A549 (cell line): ENCODE results near the gene SH3RF3. TPM values are rescaled to one million over a fixed set of nuclear protein-coding genes. Genes with fewer than 3 reads are reported as not detected.

Source experiments
- ATAC-seq, 2 experiments: fragments of 200-7000 bp in 1 of 2; fragments of >200 bp in 1 of 2; cut with Nextera tagmentation in 1 of 2; cut with Tn5 transposase in 1 of 2; 3 replicates each; pipeline versions ENCODE4 v1.8.0 to v1.9.1; 2018 to 2020; ENCODE audit warnings: mild to moderate bottlenecking in 1 of 2, moderate library complexity in 1 of 2
- CTCF ChIA-PET: fragments of 300-600 bp; sonication (Branson Sonifier 250); formaldehyde crosslinking; extraction: SDS; loops from one replicate; lab custom pipeline; 2021; ENCODE audit warnings: antibody characterized with exemption, inconsistent platforms; lab: Yijun Ruan, JAX
- POLR2A ChIA-PET: fragments of 350-600 bp; formaldehyde crosslinking; extraction: SDS; loops from one replicate; lab custom pipeline; 2021; ENCODE audit warnings: antibody characterized with exemption, inconsistent platforms; lab: Yijun Ruan, JAX
- DNase-seq, 2 experiments: peaks; one replicate each; pipeline versions ENCODE4 v3.0.0 to v3.0.0-alpha.2; 2011 to 2016; ENCODE audit warnings: low read depth in 1 of 2, low spot score in 1 of 2
- FAIRE-seq: peaks from 2 replicates; lab custom pipeline; 2011; peaks lifted over from hg19 to GRCh38; lab: Jason Lieb, UNC
- H3K27ac ChIP-seq, 2 experiments: fragments of >200 bp; sonication (Bioruptor Twin); formaldehyde crosslinking; 3 replicates each; pipeline ENCODE4 v1.5.1; 2016 to 2017
- H3K4me1 ChIP-seq: fragments of >200 bp; sonication (Bioruptor Twin); formaldehyde crosslinking; 3 replicates; pipeline ENCODE4 v1.6.1; 2016
- H3K4me2 ChIP-seq: fragments of >200 bp; sonication (Bioruptor Twin); formaldehyde crosslinking; 3 replicates; pipeline ENCODE4 v1.6.1; 2016
- H3K4me3 ChIP-seq: fragments of >200 bp; sonication (Bioruptor Twin); formaldehyde crosslinking; 3 replicates; pipeline ENCODE4 v1.5.1; 2016
- H3K9me3 ChIP-seq: fragments of >200 bp; sonication (Bioruptor Twin); formaldehyde crosslinking; 3 replicates; pipeline ENCODE4 v1.6.1; 2016
- BCL3 ChIP-seq: fragments of >200 bp; sonication (Bioruptor Twin); formaldehyde crosslinking; IDR thresholded peaks from 3 replicates; pipeline ENCODE4 v1.6.1; 2016
- BHLHE40 ChIP-seq: IDR thresholded peaks from 2 replicates; pipeline ENCODE4 v1.6.1; 2012; ENCODE audit warnings: low read depth, low read length, inconsistent platforms
- CBX2 ChIP-seq: fragments of 200-600 bp; sonication (generic); IDR thresholded peaks from 2 replicates; pipeline ENCODE4 v1.6.1; 2016; ENCODE audit warnings: low read depth, mild to moderate bottlenecking, borderline replicate concordance
- FOSB ChIP-seq: fragments of 250-450 bp; sonication (Bioruptor Pico); IDR thresholded peaks from 2 replicates; pipeline ENCODE4 v1.5.0; 2020; ENCODE audit warnings: mild to moderate bottlenecking, moderate library complexity
- HMGXB4 ChIP-seq: fragments of 250-450 bp; sonication (Bioruptor Pico); IDR thresholded peaks from 2 replicates; pipeline ENCODE4 v1.5.0; 2021; ENCODE audit warnings: mild to moderate bottlenecking, moderate library complexity, borderline replicate concordance
- JUN ChIP-seq, 2 experiments: fragments of >200 bp; sonication (Bioruptor Twin); formaldehyde crosslinking; IDR thresholded peaks; 2 replicates in 1 of 2; 3 replicates in 1 of 2; pipeline ENCODE4 v1.6.1; 2016 to 2017
- JUNB ChIP-seq: fragments of >200 bp; sonication (Bioruptor Twin); formaldehyde crosslinking; IDR thresholded peaks from 2 replicates; pipeline ENCODE4 v1.6.1; 2016
- KDM5A ChIP-seq: fragments of 200-600 bp; sonication (generic); IDR thresholded peaks from 2 replicates; pipeline ENCODE4 v1.6.1; 2016; ENCODE audit warnings: antibody characterized with exemption, mild to moderate bottlenecking
- MAFK ChIP-seq: fragments of 450-650 bp; IDR thresholded peaks from 2 replicates; pipeline ENCODE4 v1.6.1; 2014; ENCODE audit not compliant: partially characterized antibody
- NR3C1 ChIP-seq: fragments of >200 bp; sonication (Bioruptor Twin); formaldehyde crosslinking; IDR thresholded peaks from 3 replicates; pipeline ENCODE4 v1.6.1; 2017
- PBX3 ChIP-seq: IDR thresholded peaks from 2 replicates; pipeline ENCODE4 v1.6.1; 2012
- POLR2AphosphoS2 ChIP-seq: conservative IDR thresholded peaks from 2 replicates; pipeline ENCODE4 v1.6.1; 2012; ENCODE audit warnings: low read length, improper control_type of control experiment, inconsistent platforms
- RAD21 ChIP-seq, 2 experiments: fragments of >200 bp in 1 of 2; sonication (Bioruptor Twin) in 1 of 2; formaldehyde crosslinking in 1 of 2; IDR thresholded peaks in 1 of 2; conservative IDR thresholded peaks in 1 of 2; 2 replicates in 1 of 2; 3 replicates in 1 of 2; pipeline ENCODE4 v1.6.1; 2012 to 2018; ENCODE audit warnings: inconsistent platforms in 1 of 2
- RFX5 ChIP-seq: fragments of 450-650 bp; IDR thresholded peaks from 2 replicates; pipeline ENCODE4 v1.7.1; 2014; ENCODE audit warnings: antibody characterized with exemption, mild to moderate bottlenecking, moderate library complexity
- SMC3 ChIP-seq: fragments of >200 bp; sonication (Bioruptor Twin); formaldehyde crosslinking; IDR thresholded peaks from 3 replicates; pipeline ENCODE4 v1.6.1; 2018; ENCODE audit warnings: inconsistent platforms
- TFCP2L1 ChIP-seq: fragments of 250-450 bp; sonication (Bioruptor Pico); IDR thresholded peaks from 2 replicates; pipeline ENCODE4 v1.5.0; 2021; ENCODE audit warnings: mild to moderate bottlenecking
- TP53 ChIP-seq: fragments of 250-450 bp; sonication (Bioruptor Pico); IDR thresholded peaks from 2 replicates; pipeline ENCODE4 v1.5.0; 2021; ENCODE audit warnings: mild to moderate bottlenecking, moderate library complexity
- USF2 ChIP-seq: fragments of 450-650 bp; IDR thresholded peaks from 2 replicates; pipeline ENCODE4 v1.6.1; 2014; ENCODE audit warnings: antibody characterized with exemption
- whole genome bisulfite sequencing: methylation state at CpG from one replicate; pipeline ENCODE4 v1.1.6; 2017; ENCODE audit errors: missing lambda C conversion rate; 5-methylcytosine and 5-hydroxymethylcytosine counted together
- polyA plus RNA-seq, 4 experiments: library from polyadenylated mRNA; depleted of rRNA in 3 of 4; stranded (reverse); fragments of >200 nt; fragmentation: RNase III in 1 of 4; extraction: RNeasy Plus Mini Kit Qiagen cat#74134 plus additional on column Dnase treatment in 1 of 4; gene quantifications; 2 replicates in 3 of 4; 3 replicates in 1 of 4; pipeline ENCODE4 v1.2.3, GENCODE V29; 2011 to 2017

SH3RF3 gene
- polyA plus RNA-seq, 2 of the 4 experiments (the other 2 are of a cell fraction) = 0.04 to 0.21 TPM

GRCh38 chr2:109459485-109459884, 330.5 kb downstream of the SH3RF3 start:
- 32% methylated on average over 4 of the region's 6 CpGs for WGBS
- Histone ChIP-seq H3K4me2 (no peak overlapping the region), H3K9me3 (no peaks in the 10 kb centered on the region), H3K4me1 (no peaks in the 10 kb centered on the region), H3K4me3 (no peak overlapping the region)
- ATAC-seq (no peak), FAIRE-seq (no peak)
- POLR2A ChIA-PET = no interaction called here
- CTCF ChIA-PET = no interaction called here
- TF ChIP-seq POLR2AphosphoS2 (no peak), USF2 (no peak), RAD21 (conservative IDR thresholded peaks at IDR 0.05 in 1 of 2, IDR thresholded peaks at IDR 0.05 in 1 of 2) (no peak), HMGXB4 (CRISPR knock-in tag) (no peak), BCL3 (no peak), KDM5A (no peak), JUN (IDR thresholded peaks at IDR 0.05) (no peak), TFCP2L1 (CRISPR knock-in tag) (no peak), JUNB (no peak)
- TF ChIP-seq, all 56 proteins: peak for 0
- no peak for DNase-seq
- H3K27ac ChIP-seq = no peak overlapping the region

GRCh38 chr2:109460553-109461324, 331.7 kb downstream of the SH3RF3 start:
- Histone ChIP-seq H3K4me1 (no peaks in the 10 kb centered on the region), H3K27ac (no peak overlapping the region), H3K4me2 (no peak overlapping the region), H3K4me3 (no peak overlapping the region), H3K9me3 (no peaks in the 10 kb centered on the region)
- ATAC-seq = no peak
- ChIA-PET CTCF (no interaction called here), POLR2A (no interaction called here)
- DNase-seq = no peak
- no peak for FAIRE-seq
- TF ChIP-seq RAD21 (conservative IDR thresholded peaks at IDR 0.05 in 1 of 2, IDR thresholded peaks at IDR 0.05 in 1 of 2) = no peak
- TF ChIP-seq MAFK = no peak
- TF ChIP-seq JUN (IDR thresholded peaks at IDR 0.05) = no peak
- no peak for TF ChIP-seq BHLHE40
- no peak for TF ChIP-seq CBX2
- no peak for TF ChIP-seq PBX3
- no peak for TF ChIP-seq SMC3
- TF ChIP-seq RFX5 = no peak
- TF ChIP-seq FOSB (CRISPR knock-in tag) = no peak
- TF ChIP-seq HMGXB4 (CRISPR knock-in tag) = no peak
- no peak for TF ChIP-seq TFCP2L1 (CRISPR knock-in tag)
- TF ChIP-seq NR3C1 = no peak
- TF ChIP-seq TP53 (CRISPR knock-in tag) = no peak
- 46% methylated on average over 4 of the region's 4 CpGs for WGBS
